PFSK-1 (cell line): ENCODE results near the gene RPS19BP1.

Experiments used
- FOXP2 ChIP-seq: optimal IDR thresholded peaks from 2 replicates; pipeline ENCODE3; 2011; ENCODE audit warnings: borderline replicate concordance, control low read depth, inconsistent platforms; ENCODE audit not compliant: insufficient read depth; ENCODE audit errors: extremely low read length, extremely low read depth
- POLR2AphosphoS5 ChIP-seq: IDR thresholded peaks from 2 replicates; pipeline ENCODE4 v1.6.1; 2012; ENCODE audit warnings: low read depth, mild to moderate bottlenecking, control low read depth, low read length, moderate library complexity
- SIN3A ChIP-seq: IDR thresholded peaks from 2 replicates; pipeline ENCODE4 v1.6.1; 2012; ENCODE audit warnings: mild to moderate bottlenecking, low read length, moderate library complexity, borderline replicate concordance; ENCODE audit not compliant: insufficient read depth
- TAF1 ChIP-seq: IDR thresholded peaks from 2 replicates; pipeline ENCODE4 v1.6.1; 2012; ENCODE audit warnings: low read length, control low read depth, borderline replicate concordance; ENCODE audit not compliant: insufficient read depth
- TF ChIP-seq, protein P1 (sequence below), 2 experiments: IDR thresholded peaks; 2 replicates each; pipeline versions ENCODE4 v1.6.1 to v1.8.0; 2011 to 2012; ENCODE audit warnings: low read depth in 2 of 2, low read length in 2 of 2, control low read depth in 1 of 2, inconsistent platforms in 1 of 2, mild to moderate bottlenecking in 1 of 2, moderate library complexity in 1 of 2; ENCODE audit not compliant: insufficient read depth in 1 of 2

Gene RPS19BP1

DNA sequence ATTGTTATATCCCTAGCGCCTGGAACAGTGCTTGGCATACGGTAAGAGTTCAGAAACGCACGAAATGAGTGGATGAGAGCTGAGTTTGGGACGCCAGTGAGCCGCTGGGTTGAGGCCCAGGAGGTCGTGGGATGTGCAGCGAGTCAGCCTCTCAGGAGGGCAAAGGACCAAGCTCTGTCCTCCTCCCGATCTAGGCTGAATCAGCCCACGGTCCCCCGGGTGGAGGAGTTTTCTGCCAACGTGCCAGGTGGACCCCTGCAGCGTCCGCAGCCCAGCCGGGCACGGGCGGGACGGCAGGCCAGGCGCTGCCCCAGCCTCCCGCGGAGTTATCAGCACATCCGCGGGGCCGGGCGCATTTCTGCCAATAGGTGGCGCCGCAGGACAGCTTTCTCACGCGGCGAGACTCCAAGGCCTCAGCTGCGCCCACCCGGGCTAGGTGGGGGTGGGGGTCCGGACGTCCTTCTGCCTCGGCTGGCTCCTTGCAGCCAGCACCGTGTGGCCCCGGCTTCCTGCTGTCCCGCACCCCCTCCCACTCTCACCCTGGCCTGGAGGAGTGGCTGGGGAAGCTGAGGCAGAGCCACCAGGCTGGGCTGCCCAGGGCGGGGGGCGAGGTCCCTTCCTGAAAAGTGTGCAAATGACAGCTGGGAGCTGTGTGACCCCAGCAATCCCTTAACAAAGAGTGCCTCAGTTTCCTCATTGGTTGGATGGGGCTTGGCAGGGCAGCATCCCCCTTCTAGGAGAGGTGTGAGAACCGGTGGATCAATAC lies 2.2 kb upstream of the RPS19BP1 start:
- TF ChIP-seq, protein P1, sequence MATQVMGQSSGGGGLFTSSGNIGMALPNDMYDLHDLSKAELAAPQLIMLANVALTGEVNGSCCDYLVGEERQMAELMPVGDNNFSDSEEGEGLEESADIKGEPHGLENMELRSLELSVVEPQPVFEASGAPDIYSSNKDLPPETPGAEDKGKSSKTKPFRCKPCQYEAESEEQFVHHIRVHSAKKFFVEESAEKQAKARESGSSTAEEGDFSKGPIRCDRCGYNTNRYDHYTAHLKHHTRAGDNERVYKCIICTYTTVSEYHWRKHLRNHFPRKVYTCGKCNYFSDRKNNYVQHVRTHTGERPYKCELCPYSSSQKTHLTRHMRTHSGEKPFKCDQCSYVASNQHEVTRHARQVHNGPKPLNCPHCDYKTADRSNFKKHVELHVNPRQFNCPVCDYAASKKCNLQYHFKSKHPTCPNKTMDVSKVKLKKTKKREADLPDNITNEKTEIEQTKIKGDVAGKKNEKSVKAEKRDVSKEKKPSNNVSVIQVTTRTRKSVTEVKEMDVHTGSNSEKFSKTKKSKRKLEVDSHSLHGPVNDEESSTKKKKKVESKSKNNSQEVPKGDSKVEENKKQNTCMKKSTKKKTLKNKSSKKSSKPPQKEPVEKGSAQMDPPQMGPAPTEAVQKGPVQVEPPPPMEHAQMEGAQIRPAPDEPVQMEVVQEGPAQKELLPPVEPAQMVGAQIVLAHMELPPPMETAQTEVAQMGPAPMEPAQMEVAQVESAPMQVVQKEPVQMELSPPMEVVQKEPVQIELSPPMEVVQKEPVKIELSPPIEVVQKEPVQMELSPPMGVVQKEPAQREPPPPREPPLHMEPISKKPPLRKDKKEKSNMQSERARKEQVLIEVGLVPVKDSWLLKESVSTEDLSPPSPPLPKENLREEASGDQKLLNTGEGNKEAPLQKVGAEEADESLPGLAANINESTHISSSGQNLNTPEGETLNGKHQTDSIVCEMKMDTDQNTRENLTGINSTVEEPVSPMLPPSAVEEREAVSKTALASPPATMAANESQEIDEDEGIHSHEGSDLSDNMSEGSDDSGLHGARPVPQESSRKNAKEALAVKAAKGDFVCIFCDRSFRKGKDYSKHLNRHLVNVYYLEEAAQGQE (IDR thresholded peaks at IDR 0.05; ENCODE audit: insufficient read depth in 1 of 2, low read depth in 2 of 2, low read length in 2 of 2): no peak
- TF ChIP-seq TAF1 (no peak), POLR2AphosphoS5 (no peak), FOXP2 (peak; percentile 81)

DNA sequence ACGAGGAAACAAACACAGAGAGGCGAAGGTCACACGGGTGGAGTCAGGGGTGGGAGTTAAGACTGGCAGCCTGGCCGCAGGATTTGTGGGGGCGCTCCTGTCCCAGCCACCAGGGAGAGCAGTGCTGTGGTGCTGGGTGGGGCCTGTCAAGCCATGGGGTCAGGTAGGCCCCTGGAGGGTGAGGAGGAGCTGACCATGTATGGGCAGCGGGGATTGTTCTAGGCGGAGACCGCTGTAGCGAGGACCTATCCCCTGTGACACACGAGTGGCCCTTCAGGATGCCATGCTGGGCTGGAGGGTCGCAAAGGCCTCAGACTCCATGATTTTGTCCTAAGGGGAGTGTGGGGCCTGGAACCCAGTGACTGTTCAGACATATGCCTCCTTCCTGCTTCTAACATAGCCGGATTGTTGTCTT lies 1.6 kb upstream of the RPS19BP1 start:
- TF ChIP-seq POLR2AphosphoS5: no peak
- TF ChIP-seq, protein P1 (IDR thresholded peaks at IDR 0.05; ENCODE audit: insufficient read depth in 1 of 2, low read depth in 2 of 2, low read length in 2 of 2): no peak
- no peak for TF ChIP-seq TAF1
- TF ChIP-seq FOXP2: no peak
- TF ChIP-seq SIN3A: no peak

DNA sequence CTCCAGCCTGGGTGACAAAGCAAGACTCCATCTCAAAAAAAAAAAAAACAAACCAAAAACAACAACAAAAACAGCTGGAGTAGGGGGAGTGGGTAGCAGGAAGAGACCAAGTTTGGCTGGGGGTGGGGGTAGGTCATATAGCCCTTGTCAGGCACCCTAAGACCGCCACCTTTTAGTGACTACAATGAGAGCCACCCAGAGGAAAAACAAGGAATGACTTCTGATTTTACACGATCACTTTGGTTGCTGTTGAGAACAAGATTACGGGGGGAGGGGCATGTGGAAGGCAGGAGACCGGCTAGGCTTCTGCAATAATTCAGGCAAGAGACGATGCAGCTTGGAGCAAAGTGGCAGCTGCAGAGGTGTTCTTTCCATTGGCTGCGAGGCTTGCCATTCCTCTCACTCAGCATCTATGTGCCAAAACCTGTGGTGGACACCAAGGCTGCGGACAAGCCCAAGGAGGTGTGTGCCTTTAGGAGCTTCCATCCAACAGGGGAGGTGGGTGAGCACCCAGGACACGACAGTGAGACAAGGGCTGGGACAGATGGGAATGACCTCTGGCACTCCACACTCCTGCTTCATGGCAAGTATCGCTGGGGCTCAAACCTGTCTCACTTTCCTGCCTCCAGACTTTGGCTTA lies 1.7 kb downstream of the RPS19BP1 start:
- no peak for TF ChIP-seq FOXP2
- no peak for TF ChIP-seq SIN3A
- no peak for TF ChIP-seq TAF1
- TF ChIP-seq, protein P1 (IDR thresholded peaks at IDR 0.05; ENCODE audit: insufficient read depth in 1 of 2, low read depth in 2 of 2, low read length in 2 of 2): no peak
- TF ChIP-seq POLR2AphosphoS5: no peak

DNA sequence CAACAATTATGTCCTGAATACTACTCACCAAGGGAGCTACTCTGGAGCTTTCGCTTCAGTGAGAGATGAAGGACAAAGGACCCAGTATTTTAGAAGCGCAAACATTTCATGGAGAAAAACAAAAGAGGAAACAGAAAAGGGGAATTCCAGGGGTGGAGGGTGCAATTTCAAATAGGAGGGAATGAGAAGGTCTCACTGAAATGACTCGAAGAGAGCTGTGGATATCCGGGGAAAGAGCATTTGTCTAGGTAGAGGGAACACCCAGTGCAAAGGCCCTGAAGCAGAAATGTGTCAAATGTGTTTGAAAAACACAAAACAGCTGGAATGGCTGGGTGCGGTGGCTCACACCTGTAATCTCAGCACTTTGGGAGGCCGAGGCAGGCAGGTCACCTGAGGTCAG lies 2.4 kb downstream of the RPS19BP1 start:
- TF ChIP-seq POLR2AphosphoS5 (no peak), FOXP2 (no peak), SIN3A (no peak), TAF1 (no peak)
- TF ChIP-seq, protein P1 (IDR thresholded peaks at IDR 0.05; ENCODE audit: insufficient read depth in 1 of 2, low read depth in 2 of 2, low read length in 2 of 2): no peak

DNA sequence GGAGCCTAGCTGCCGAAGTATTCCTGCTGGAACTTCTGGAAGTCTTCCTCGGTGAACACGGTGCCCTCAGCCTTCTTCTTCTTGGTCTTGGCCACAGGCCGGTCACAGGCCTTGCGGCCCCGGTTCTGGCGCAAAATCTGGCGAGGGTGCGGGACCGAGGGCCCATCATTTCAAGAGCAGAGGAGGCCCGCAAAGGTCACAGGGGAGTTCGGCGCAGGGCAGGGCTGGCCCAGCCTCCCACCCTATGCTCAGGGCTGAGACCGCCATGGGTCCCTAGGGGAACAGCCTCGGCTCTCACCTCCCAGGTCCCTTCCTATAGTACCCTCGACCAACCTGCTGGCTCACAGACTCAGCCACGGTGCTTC lies 3.1 kb downstream of the RPS19BP1 start:
- TF ChIP-seq FOXP2: no peak
- TF ChIP-seq TAF1: no peak
- TF ChIP-seq POLR2AphosphoS5: no peak
- TF ChIP-seq, protein P1 (IDR thresholded peaks at IDR 0.05; ENCODE audit: insufficient read depth in 1 of 2, low read depth in 2 of 2, low read length in 2 of 2): no peak
- TF ChIP-seq SIN3A: no peak
